ENCODE measurements around the gene IL5. TPM values are rescaled to one million over a fixed set of nuclear protein-coding genes. Genes with fewer than 3 reads are reported as not detected.
"Not testable (repeated sequence)": the region's sequence is repeated elsewhere in the genome, so short reads cannot be mapped to it uniquely, and the experiment has no call there.

Gene IL5
- total RNA-seq (under 1 TPM in 1 of 2 donors, not detected in 1; 0.50 TPM), polyA plus RNA-seq (ENCODE audit: insufficient read length in 2 of 2) (under 1 TPM in 1 of 2 donors, not detected in 1; 0.86 TPM)
- long read RNA-seq, donor 1: 0 reads
- long read RNA-seq, donor 2: 0 reads
- long read RNA-seq, donor 3: 0 reads
- long read RNA-seq, donor 4: 0 reads

GRCh38 chr5:132543472-132544201, at the start of gene IL5:
Gene IL5 (minus strand): TSS chr5:132543522. CDS start chr5:132543478, 44 bp downstream.
- no peak within 1 kb of the TSS for H3K4me3 ChIP-seq (ENCODE audit: low read depth, low read length)
- no peaks in the 10 kb centered on the region for H3K9me3 ChIP-seq (ENCODE audit: control insufficient read depth, insufficient read depth, low read length)
- no peaks in the 10 kb centered on the region for H3K36me3 ChIP-seq (ENCODE audit: control insufficient read depth, insufficient read depth, low read length)
- no peak for DNase-seq (ENCODE audit: low read depth in 4 of 6, low spot score in 6 of 6)
- WGBS (ENCODE audit: insufficient coverage): 50% methylated on average over 1 of the region's 7 CpGs
- H3K4me1 ChIP-seq (ENCODE audit: control insufficient read depth, insufficient read depth, low read length): peaks cover 5% of the 10 kb centered on the region
- no peaks in the 10 kb centered on the region for H3K27me3 ChIP-seq (ENCODE audit: control insufficient read depth, insufficient read depth, low read length)
- no peak within 1 kb of the TSS for H3K27ac ChIP-seq (ENCODE audit: low read depth, low read length)

- WGBS (ENCODE audit: insufficient coverage): 100% methylated on average over 1 of the region's 2 CpGs
- H3K4me3 ChIP-seq (ENCODE audit: low read depth, low read length): no peak overlapping the region
- DNase-seq (ENCODE audit: low read depth in 4 of 6, low spot score in 6 of 6): no peak
Observed at GRCh38 chr5:132592521-132592920, 49.2 kb upstream of the IL5 start.

GRCh38 chr5:132591145-132591544, 47.8 kb upstream of the IL5 start:
- H3K36me3 ChIP-seq (ENCODE audit: control insufficient read depth, insufficient read depth, low read length): peaks cover 8% of the 10 kb centered on the region
- H3K27me3 ChIP-seq (ENCODE audit: control insufficient read depth, insufficient read depth, low read length): no peaks in the 10 kb centered on the region
- no CpG with 5 or more reads among the region's 3 CpGs for WGBS (ENCODE audit: insufficient coverage)
- H3K27ac ChIP-seq (ENCODE audit: low read depth, low read length): no peak overlapping the region
- no peaks in the 10 kb centered on the region for H3K9me3 ChIP-seq (ENCODE audit: control insufficient read depth, insufficient read depth, low read length)
- no peaks in the 10 kb centered on the region for H3K4me1 ChIP-seq (ENCODE audit: control insufficient read depth, insufficient read depth, low read length)
- peak in 2 of 6 donors; percentile 5 to 35 for DNase-seq (ENCODE audit: low read depth in 4 of 6, low spot score in 6 of 6)
- no peak overlapping the region for H3K4me3 ChIP-seq (ENCODE audit: low read depth, low read length)

More at GRCh38 chr5:132592521-132592920, 49.2 kb upstream of the IL5 start:
- no peaks in the 10 kb centered on the region for H3K4me1 ChIP-seq (ENCODE audit: control insufficient read depth, insufficient read depth, low read length)
- no peak overlapping the region for H3K27ac ChIP-seq (ENCODE audit: low read depth, low read length)
- H3K9me3 ChIP-seq (ENCODE audit: control insufficient read depth, insufficient read depth, low read length): no peaks in the 10 kb centered on the region
- H3K27me3 ChIP-seq (ENCODE audit: control insufficient read depth, insufficient read depth, low read length): no peaks in the 10 kb centered on the region
- peaks cover 10% of the 10 kb centered on the region for H3K36me3 ChIP-seq (ENCODE audit: control insufficient read depth, insufficient read depth, low read length)

- no peaks in the 10 kb centered on the region for H3K9me3 ChIP-seq (ENCODE audit: control insufficient read depth, insufficient read depth, low read length)
- H3K36me3 ChIP-seq (ENCODE audit: control insufficient read depth, insufficient read depth, low read length): peaks cover 3% of the 10 kb centered on the region
- H3K4me3 ChIP-seq (ENCODE audit: low read depth, low read length): no peak overlapping the region
- no peak for DNase-seq (ENCODE audit: low read depth in 4 of 6, low spot score in 6 of 6)
- no peaks in the 10 kb centered on the region for H3K4me1 ChIP-seq (ENCODE audit: control insufficient read depth, insufficient read depth, low read length)
- H3K27ac ChIP-seq (ENCODE audit: low read depth, low read length): no peak overlapping the region
- H3K27me3 ChIP-seq (ENCODE audit: control insufficient read depth, insufficient read depth, low read length): no peaks in the 10 kb centered on the region
- WGBS (ENCODE audit: insufficient coverage): no CpG with 5 or more reads among the region's 1 CpG
Observed at GRCh38 chr5:132589467-132589866, 46.1 kb upstream of the IL5 start.

GRCh38 chr5:132586063-132586462, 42.7 kb upstream of the IL5 start:
- Histone ChIP-seq H3K4me1 (ENCODE audit: control insufficient read depth, insufficient read depth, low read length) (no peaks in the 10 kb centered on the region), H3K27me3 (ENCODE audit: control insufficient read depth, insufficient read depth, low read length) (no peaks in the 10 kb centered on the region), H3K27ac (ENCODE audit: low read depth, low read length) (no peak overlapping the region), H3K36me3 (ENCODE audit: control insufficient read depth, insufficient read depth, low read length) (peaks cover 3% of the 10 kb centered on the region), H3K4me3 (ENCODE audit: low read depth, low read length) (no peak overlapping the region), H3K9me3 (ENCODE audit: control insufficient read depth, insufficient read depth, low read length) (no peaks in the 10 kb centered on the region)
- DNase-seq (ENCODE audit: low read depth in 4 of 6, low spot score in 6 of 6): no peak

- WGBS (ENCODE audit: insufficient coverage): no CpG with 5 or more reads among the region's 2 CpGs
- not testable (repeated sequence) for H3K27me3 ChIP-seq (ENCODE audit: control insufficient read depth, insufficient read depth, low read length); H3K4me1 ChIP-seq (ENCODE audit: control insufficient read depth, insufficient read depth, low read length); H3K27ac ChIP-seq (ENCODE audit: low read depth, low read length); H3K4me3 ChIP-seq (ENCODE audit: low read depth, low read length); H3K36me3 ChIP-seq (ENCODE audit: control insufficient read depth, insufficient read depth, low read length); H3K9me3 ChIP-seq (ENCODE audit: control insufficient read depth, insufficient read depth, low read length); DNase-seq (ENCODE audit: low read depth in 4 of 6, low spot score in 6 of 6)
Observed at GRCh38 chr5:132584560-132584959, 41.2 kb upstream of the IL5 start.

- DNase-seq (ENCODE audit: low read depth in 4 of 6, low spot score in 6 of 6): no peak
- H3K9me3 ChIP-seq (ENCODE audit: control insufficient read depth, insufficient read depth, low read length): no peaks in the 10 kb centered on the region
- H3K4me1 ChIP-seq (ENCODE audit: control insufficient read depth, insufficient read depth, low read length): no peaks in the 10 kb centered on the region
- no peaks in the 10 kb centered on the region for H3K27me3 ChIP-seq (ENCODE audit: control insufficient read depth, insufficient read depth, low read length)
- peaks cover 2% of the 10 kb centered on the region for H3K36me3 ChIP-seq (ENCODE audit: control insufficient read depth, insufficient read depth, low read length)
- no CpG with 5 or more reads among the region's 1 CpG for WGBS (ENCODE audit: insufficient coverage)
- no peak overlapping the region for H3K27ac ChIP-seq (ENCODE audit: low read depth, low read length)
- no peak overlapping the region for H3K4me3 ChIP-seq (ENCODE audit: low read depth, low read length)
Observed at GRCh38 chr5:132576123-132576522, 32.8 kb upstream of the IL5 start.

- no peak overlapping the region for H3K4me3 ChIP-seq (ENCODE audit: low read depth, low read length)
- peaks cover 2% of the 10 kb centered on the region for H3K9me3 ChIP-seq (ENCODE audit: control insufficient read depth, insufficient read depth, low read length)
- H3K27me3 ChIP-seq (ENCODE audit: control insufficient read depth, insufficient read depth, low read length): no peaks in the 10 kb centered on the region
- no peak for DNase-seq (ENCODE audit: low read depth in 4 of 6, low spot score in 6 of 6)
- H3K4me1 ChIP-seq (ENCODE audit: control insufficient read depth, insufficient read depth, low read length): no peaks in the 10 kb centered on the region
- H3K27ac ChIP-seq (ENCODE audit: low read depth, low read length): no peak overlapping the region
- WGBS (ENCODE audit: insufficient coverage): no CpG with 5 or more reads among the region's 1 CpG
- H3K36me3 ChIP-seq (ENCODE audit: control insufficient read depth, insufficient read depth, low read length): peaks cover 2% of the 10 kb centered on the region
Observed at GRCh38 chr5:132566657-132567056, 23.3 kb upstream of the IL5 start.

GRCh38 chr5:132564555-132564954, 21.2 kb upstream of the IL5 start:
- not testable (repeated sequence) for H3K27me3 ChIP-seq (ENCODE audit: control insufficient read depth, insufficient read depth, low read length); H3K4me3 ChIP-seq (ENCODE audit: low read depth, low read length); H3K4me1 ChIP-seq (ENCODE audit: control insufficient read depth, insufficient read depth, low read length); H3K27ac ChIP-seq (ENCODE audit: low read depth, low read length); H3K9me3 ChIP-seq (ENCODE audit: control insufficient read depth, insufficient read depth, low read length); H3K36me3 ChIP-seq (ENCODE audit: control insufficient read depth, insufficient read depth, low read length); DNase-seq (ENCODE audit: low read depth in 4 of 6, low spot score in 6 of 6)
- WGBS (ENCODE audit: insufficient coverage): 100% methylated on average over 1 of the region's 2 CpGs

- Histone ChIP-seq H3K27me3 (ENCODE audit: control insufficient read depth, insufficient read depth, low read length) (no peaks in the 10 kb centered on the region), H3K4me3 (ENCODE audit: low read depth, low read length) (no peak overlapping the region), H3K36me3 (ENCODE audit: control insufficient read depth, insufficient read depth, low read length) (peaks cover 7% of the 10 kb centered on the region), H3K9me3 (ENCODE audit: control insufficient read depth, insufficient read depth, low read length) (peaks cover 2% of the 10 kb centered on the region), H3K27ac (ENCODE audit: low read depth, low read length) (no peak overlapping the region), H3K4me1 (ENCODE audit: control insufficient read depth, insufficient read depth, low read length) (peaks cover 11% of the 10 kb centered on the region)
- DNase-seq (ENCODE audit: low read depth in 4 of 6, low spot score in 6 of 6): no peak
- 100% methylated on average over 2 of the region's 3 CpGs for WGBS (ENCODE audit: insufficient coverage)
Observed at GRCh38 chr5:132561601-132562000, 18.3 kb upstream of the IL5 start.
